ENCODE measurements around the gene DEFB124.

Gene DEFB124

GRCh38 chr20:31418307-31418706 lies 56.6 kb downstream of the DEFB124 start:
- FAIRE-seq = no peak

GRCh38 chr20:31415653-31416052 lies 59.3 kb downstream of the DEFB124 start:
- FAIRE-seq = no peak

Data from TTC549 (cell line).